GM19463 (cell line): ENCODE data around the gene HYCC1.
"Not testable (repeated sequence)": the region's sequence is repeated elsewhere in the genome, so short reads cannot be mapped to it uniquely, and the experiment has no call there.

Source experiments
- ATAC-seq: cut with Tn5 transposase; IDR thresholded peaks from one replicate; pipeline ENCODE4 v1.9.1; 2021; ENCODE audit warnings: mild to moderate bottlenecking, moderate library complexity; ENCODE audit not compliant: unreplicated experiment

Gene HYCC1

GRCh38 chr7:22989643-22990587 is 24.0 kb downstream of the HYCC1 start:
- ATAC-seq: no peak

GRCh38 chr7:22985436-22985835 is 28.5 kb downstream of the HYCC1 start:
- ATAC-seq: no peak

DNA sequence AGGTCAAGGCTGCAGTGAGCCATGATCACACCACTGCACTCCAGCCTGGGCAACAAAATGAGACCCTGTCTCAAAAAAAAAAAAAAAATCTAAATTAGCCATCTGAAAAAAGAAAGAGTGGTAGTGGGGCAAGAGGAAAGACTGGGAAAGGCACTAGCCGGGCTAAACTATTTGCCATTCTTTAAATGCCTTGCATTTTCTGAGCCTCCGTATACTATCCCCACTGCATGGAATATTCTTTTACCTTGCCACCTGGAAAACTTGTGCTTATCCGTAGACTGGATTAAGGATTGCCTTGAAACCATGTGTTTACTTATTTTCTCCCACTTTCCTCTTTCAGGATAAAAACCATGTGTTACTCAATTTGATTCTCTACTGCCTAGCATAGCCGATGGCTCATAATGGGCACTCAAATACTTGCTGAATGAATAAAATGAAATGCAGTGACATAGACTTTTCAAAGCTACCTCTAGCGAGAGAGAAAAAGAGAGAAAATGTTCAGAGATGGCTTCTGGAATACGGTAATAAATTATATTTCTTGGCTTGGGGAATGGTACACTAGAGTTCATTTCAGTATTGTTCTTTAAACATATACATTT is 30.6 kb downstream of the HYCC1 start:
- ATAC-seq: no peak

GRCh38 chr7:22980422-22980821 is 33.5 kb downstream of the HYCC1 start:
- no peak for ATAC-seq

- no peak for ATAC-seq
Measured at GRCh38 chr7:22979861-22980260, 34.1 kb downstream of the HYCC1 start.

DNA sequence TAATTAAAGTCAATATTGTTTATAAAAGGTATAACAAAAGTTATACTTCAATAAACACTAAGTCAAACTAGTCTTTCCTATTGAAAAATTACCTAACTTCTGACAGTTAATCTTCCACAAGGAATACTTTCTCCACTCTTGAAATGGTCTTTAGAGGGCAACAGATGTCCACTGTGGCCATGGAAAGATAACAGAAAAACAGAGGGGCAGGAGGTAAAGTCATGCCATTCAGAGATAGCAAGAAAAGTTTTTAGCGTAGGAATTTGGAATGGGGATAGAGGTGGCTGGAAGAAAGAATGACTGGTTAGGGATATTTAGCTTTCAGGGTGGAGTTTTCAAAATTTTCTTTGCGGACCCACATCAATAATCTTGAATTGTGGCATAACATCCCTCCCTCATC is 34.7 kb downstream of the HYCC1 start:
- no peak for ATAC-seq

- ATAC-seq: not testable (repeated sequence)
Measured at GRCh38 chr7:22974636-22975035, 39.3 kb downstream of the HYCC1 start.

GRCh38 chr7:22972207-22972606 is 41.7 kb downstream of the HYCC1 start:
- no peak for ATAC-seq

DNA sequence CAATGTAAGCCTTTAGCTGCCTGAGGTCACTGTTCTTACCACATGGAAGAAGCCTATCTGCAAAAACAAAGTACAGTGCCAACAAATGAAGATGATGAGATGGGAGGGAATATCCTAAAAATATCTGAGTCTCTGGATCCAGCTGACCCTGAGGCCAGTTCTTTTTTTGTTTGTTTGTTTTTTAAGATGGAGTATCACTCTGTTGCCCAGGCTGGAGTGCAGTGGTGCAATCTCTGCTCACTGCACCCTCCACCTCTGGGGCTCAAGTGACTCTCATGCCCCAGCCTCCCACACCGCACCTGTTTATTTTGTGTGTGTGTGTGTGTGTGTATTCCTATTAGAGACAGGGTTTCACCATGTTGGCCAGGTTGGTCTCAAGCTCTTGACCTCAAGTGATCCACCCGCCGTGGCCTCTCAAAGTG is 44.9 kb downstream of the HYCC1 start:
- no peak for ATAC-seq
